NCI-H1105 treated with DMSO at 0.1 percent for 48 hours (cell line): ENCODE results near the gene SND1.

Experiments
- DNase-seq: peaks from one replicate; lab custom pipeline; 2025; lab: John Stamatoyannopoulos, UW

SND1 gene

GRCh38 chr7:128020159-128020558 is 368.2 kb downstream of the SND1 start:
- DNase-seq: no peak

GRCh38 chr7:128021366-128021765 is 369.4 kb downstream of the SND1 start:
- no peak for DNase-seq

GRCh38 chr7:128022631-128023532 is 370.9 kb downstream of the SND1 start:
- no peak for DNase-seq

GRCh38 chr7:128024151-128024550 is 372.2 kb downstream of the SND1 start:
- DNase-seq: no peak

- no peak for DNase-seq
Observed at GRCh38 chr7:128025380-128025779, 373.4 kb downstream of the SND1 start.

GRCh38 chr7:128025819-128026218 is 373.8 kb downstream of the SND1 start:
- DNase-seq: no peak

GRCh38 chr7:128026551-128026950 is 374.6 kb downstream of the SND1 start:
- no peak for DNase-seq

- no peak for DNase-seq
Observed at GRCh38 chr7:128027485-128027980, 375.5 kb downstream of the SND1 start.

GRCh38 chr7:128029405-128029995 is 377.5 kb downstream of the SND1 start:
- DNase-seq: no peak

GRCh38 chr7:128030263-128030653 is 378.3 kb downstream of the SND1 start:
- DNase-seq: no peak

GRCh38 chr7:128030654-128031611 is 378.9 kb downstream of the SND1 start, which contains the start of gene LRRC4:
TSS of gene LRRC4 (minus strand) at chr7:128031437. CDS start at chr7:128030640, 797 bp downstream.
- DNase-seq: peak; percentile 54

- peak; percentile 75 for DNase-seq
Observed at GRCh38 chr7:128031901-128032604, 380.1 kb downstream of the SND1 start.

- no peak for DNase-seq
Observed at GRCh38 chr7:128032605-128033235, 380.7 kb downstream of the SND1 start.

GRCh38 chr7:128033246-128033645 is 381.3 kb downstream of the SND1 start:
- DNase-seq: no peak

GRCh38 chr7:128034825-128035224 is 382.8 kb downstream of the SND1 start:
- no peak for DNase-seq

GRCh38 chr7:128035712-128036111 is 383.7 kb downstream of the SND1 start:
- DNase-seq: peak; percentile 35

- DNase-seq: no peak
Observed at GRCh38 chr7:128036226-128036940, 384.4 kb downstream of the SND1 start.

GRCh38 chr7:128037081-128037480 is 385.1 kb downstream of the SND1 start:
- no peak for DNase-seq

GRCh38 chr7:128037880-128038619 is 386.1 kb downstream of the SND1 start:
- no peak for DNase-seq
